Measurements from ENCODE around the gene STING1.
"Not testable (repeated sequence)": the region's sequence is repeated elsewhere in the genome, so short reads cannot be mapped to it uniquely, and the experiment has no call there.

STING1 gene

DNA sequence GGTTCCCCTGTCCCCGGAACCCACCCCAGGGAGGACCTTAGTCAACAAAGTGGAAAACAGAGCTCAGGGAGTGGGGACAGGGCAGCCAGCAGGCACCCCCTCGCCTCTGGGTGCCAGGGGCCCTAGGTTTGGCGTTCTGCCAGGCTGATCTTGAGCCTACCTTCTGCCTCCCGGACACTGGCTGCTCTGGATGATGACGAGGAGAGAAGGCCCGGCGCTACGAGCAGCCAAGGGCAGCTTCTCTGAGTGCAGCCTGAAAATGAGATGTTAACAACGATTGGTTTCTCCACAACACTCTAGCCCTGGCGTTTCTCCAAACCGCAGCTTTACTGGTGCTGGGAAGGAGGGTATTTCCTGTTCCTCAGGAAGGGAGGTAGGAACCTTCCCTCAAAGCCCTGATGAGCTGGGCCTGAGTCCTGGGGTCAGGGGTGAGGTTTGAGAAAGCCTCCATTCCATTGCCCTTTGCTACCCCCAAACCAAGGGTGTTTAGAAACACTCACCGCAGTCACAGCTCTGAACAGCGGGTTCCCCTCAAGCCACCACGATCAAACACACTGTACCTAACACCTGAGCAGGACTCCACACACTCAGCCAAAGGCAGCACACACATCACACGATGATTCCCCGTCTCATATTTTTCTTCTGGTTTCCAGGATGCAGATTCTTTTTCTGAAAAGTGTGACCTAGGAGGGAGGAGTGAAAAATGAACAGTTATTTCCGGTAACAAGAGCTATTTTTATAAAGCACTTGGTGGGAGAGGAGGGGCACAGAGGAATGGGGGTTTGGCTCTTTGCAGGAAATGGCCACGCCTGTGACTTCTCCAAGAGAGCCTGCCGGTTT, at the start of gene STING1:
STING1 (minus strand) TSS at position 709 of the 840 bp plus-strand sequence. CDS start 1,054 bp downstream, outside the sequence.
- DNase-seq (ENCODE audit: low spot score), result peak; percentile 91

DNA sequence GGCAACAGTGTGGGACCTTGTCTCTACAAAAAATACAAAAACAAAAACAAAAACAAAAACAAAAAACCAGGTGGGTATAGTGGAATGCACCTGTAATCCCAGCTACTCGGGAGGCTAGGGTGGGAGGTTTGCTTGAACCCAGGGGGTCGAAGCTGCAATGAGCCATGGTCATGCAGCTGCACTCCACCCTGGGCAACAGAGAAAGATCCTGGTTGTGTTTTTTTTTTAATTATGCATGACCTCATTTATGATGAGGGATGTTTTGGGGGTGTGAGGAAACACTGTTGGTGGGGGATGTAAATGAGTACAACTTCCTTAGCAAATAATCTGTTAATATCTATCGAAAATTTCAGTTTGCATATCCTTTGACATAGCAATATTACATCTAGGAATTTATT, 49.2 kb upstream of the STING1 start:
- DNase-seq (ENCODE audit: low spot score), result no peak

DNA sequence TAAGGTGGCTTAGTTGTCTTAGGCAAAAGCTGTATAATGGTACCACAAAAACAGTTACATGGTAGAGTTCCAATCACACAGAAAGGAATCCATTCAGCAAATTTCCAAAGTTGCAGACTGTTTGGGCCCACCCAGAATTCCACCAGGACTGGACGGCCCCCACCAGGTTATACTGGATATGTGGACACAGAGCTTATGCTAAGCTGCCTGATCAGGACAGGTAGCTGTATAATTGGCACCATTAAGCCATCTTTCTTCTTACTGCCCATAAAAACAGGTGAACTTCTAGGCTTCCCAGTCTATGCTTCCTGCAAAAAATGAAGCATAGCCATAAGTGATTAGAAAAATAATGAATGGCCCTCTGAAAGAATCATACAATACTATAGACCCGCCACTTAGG, 47.5 kb upstream of the STING1 start:
- DNase-seq (ENCODE audit: low spot score), result not testable (repeated sequence)

DNA sequence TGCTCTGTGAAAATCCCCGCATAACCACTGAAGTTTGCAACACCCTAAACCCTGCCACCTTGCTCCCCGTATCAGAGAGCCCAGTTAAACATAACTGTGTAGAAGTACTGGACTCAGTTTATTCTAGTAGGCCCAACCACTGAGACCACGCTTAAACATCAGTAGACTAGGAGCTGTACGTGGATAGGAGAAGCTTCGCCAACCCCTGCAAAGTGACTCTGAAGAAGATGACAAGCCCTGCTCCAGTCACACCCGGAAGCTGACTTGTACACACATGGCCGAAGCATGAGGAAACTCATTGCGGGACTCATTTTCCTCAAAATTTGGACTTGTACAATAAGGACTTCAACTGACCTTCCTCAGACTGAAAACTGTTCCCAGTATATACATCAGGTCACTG, 46.1 kb upstream of the STING1 start:
- not testable (repeated sequence) for DNase-seq (ENCODE audit: low spot score)

DNA sequence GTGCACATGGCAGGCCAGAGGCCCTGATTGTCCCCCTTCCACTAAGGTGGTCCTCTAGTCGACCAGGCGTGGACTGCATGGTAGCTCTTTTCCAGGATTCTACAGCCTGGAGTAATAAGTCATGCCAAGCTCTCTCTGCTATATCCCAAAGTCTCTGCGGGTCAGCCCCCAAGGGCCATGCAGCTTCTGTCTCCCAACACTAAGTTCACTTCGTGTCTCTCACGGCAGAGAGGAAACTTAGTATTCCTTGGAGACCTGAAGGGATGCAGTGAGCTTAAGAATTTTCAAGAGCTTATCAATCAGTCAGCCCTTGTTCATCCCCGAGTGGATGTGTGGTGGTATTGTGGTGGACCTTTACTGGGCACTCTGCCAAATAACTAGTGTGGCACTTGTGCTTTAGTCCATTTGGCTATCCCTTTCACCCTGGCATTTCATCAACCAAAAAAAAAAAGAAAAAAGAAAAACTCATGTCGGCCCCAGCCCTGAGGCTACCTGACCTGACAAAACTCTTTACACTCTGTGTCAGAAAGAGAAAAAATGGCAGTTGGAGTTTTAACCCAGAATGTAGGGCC, 45.4 kb upstream of the STING1 start:
- not testable (repeated sequence) for DNase-seq (ENCODE audit: low spot score)

DNA sequence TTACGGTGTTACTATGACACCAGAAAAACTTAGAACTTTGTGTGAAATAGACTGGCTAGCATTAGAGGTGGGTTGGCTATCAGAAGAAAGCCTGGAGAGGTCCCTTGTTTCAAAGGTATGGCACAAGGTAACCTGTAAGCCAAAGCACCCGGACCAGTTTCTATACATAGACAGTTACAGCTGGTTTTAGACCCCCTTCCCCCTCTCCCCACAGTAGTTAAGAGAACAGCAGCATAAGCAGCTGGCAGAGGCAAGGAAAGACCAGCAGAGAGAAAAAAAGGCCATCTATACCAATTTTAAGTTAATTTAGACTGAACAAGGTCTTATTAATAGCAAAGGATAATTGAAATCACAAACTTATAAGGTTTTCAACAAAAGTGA, 44.5 kb upstream of the STING1 start:
- not testable (repeated sequence) for DNase-seq (ENCODE audit: low spot score)

DNA sequence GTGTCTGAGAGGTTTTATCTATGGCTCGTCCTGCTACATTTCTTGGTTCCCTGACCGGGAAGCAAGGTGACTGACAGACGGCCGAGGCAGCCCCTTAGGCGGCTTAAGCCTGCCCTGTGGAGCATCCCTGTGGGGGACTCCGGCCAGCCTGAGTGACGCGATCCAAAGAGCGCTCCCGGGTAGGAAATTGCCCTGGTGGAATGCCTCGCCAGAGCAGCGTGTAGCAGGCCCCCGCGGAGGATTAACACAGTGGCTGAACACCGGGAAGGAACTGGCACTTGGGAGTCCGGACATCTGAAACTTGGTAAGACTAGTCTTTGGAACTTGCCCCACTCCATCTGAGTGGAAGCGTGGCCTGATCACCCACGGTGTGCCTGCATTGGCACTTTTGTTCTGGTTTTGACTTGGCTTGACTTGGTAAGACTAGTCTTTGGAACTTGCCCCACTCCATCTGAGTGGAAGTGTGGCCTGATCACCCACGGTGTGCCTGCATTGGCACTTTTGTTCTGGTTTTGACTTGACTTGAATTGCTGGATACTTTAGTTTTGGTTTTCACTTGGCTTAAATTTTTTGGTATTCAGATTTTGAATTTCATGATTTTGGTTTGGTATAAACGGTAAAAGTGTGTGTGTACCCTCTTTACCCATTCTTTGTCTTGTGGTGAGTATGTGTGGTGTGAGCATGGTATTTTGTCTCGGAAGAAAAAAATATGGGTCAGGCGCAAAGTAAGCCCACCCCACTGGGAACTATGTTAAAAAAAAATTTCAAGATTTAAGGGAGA, 43.9 kb upstream of the STING1 start:
- DNase-seq (ENCODE audit: low spot score), result not testable (repeated sequence)

DNA sequence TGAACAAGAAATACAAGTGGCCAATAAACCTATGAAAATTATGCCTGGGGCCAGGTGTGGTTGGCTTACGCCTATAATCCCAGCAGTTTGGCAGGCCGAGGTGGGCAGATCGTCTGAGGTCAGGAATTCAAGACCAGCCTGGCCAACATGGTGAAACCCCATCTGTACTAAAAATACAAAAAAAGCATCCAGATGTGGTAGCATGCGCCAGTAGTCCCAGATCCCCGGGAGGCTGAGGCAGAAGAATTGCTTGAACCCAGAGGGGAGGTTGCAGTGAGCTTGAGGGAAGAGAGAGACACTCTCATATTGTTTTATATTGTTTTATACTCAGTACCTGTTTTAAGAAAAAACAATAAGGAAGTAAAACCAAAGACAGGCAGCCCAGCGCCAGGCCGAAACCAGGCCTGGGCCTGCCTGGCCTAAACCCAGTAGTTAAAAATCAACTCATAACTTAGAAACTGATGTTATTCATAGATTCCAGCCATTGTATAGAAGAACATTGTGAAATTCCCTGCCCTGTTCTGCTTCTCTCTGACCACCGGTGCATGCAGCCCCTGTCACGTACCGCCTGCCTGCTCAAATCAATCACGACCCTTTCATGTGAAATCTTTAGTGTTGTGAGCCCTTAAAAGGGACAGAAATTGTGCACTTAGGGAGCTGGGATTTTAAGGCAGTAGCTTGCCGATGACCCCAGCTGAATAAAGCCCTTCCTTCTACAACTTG, 43.2 kb upstream of the STING1 start:
- DNase-seq (ENCODE audit: low spot score), result not testable (repeated sequence)

DNA sequence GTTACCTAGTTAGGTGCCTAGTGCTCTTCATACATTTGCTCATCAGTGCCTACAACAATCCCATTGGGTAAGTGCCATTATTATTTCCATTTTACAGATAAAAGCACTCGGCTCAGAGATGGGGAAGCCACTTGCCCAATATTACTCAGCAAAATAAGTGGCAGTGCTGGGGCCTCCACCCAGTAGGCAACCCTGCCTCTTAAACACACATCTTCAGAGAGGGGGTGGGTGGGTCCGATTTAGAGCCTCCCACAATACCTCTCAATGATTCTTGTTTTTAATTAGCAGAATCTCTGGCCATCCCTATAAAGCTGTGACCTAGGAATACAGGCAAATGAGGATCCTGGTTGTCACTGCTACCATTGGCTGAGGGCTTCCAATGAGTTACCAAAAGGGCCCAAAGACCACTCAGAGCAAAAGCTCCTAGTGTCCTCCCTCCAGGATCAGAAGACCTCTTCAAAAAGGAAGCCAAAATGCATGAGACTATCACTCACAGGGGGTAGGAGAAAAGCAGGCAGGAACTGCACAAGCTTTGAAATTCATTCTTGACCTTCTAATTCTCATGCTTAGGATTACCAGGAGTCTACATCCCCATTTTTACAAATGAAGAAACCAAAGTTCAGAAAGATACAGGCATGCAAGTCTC, 42.5 kb upstream of the STING1 start:
- no peak for DNase-seq (ENCODE audit: low spot score)

DNA sequence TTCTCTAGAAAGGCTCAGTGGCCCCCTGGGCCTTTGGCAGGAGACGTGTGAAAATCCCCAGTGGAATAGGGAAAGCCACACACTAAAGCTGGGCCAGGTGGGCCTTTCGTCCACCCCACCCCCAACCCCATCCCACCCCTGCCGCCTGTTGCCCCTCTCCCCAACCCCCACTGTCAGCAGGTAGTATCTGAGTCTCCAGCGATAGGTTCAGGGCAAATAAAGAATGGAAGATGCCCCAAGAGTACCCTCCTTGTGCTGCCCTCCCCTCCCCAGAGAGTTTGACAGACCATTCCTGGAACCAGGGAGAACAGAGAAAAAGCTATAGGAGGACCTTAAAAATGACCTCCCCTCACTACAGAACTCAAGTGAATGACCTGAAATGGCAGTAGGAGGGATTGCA, 41.9 kb upstream of the STING1 start:
- no peak for DNase-seq (ENCODE audit: low spot score)

DNA sequence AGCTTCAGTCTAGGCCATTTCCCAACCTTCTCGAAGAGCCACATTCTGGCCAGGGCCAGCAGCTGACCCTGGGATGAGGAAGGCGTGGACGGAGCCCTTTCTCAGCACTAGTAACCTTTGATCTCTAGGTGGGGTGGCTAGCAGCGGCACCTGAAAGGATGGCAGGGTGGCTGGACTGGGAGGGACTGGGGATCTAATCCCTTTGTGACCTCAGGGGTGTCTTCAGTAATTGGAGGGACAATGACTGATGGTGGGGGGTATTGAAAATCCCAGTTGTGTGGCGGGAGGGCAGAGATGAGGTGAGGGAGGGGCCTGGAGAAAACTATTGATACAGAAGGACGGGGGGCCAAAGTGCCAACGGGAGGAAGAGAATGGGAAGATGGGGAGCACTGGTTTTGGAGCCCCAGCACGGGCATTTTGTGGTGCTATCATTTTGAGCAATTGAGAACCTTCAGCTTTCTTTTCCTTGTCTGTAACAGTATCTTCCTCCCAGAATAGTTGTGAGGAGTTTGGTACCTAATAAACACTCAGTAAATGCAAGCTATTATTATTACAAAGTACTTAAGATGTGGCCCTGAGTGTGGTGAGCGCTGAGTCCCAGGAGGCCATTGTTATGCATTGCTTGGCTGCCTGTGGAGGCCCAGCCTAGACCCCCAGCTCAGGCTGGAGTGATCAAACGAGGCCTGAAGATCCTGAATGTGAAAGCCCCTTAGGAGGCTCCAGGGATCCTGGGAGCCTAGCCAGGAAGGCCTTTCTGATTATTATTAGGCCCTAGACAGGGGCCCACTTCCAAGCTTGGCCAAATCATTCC, 41.3 kb upstream of the STING1 start:
- no peak for DNase-seq (ENCODE audit: low spot score)

DNA sequence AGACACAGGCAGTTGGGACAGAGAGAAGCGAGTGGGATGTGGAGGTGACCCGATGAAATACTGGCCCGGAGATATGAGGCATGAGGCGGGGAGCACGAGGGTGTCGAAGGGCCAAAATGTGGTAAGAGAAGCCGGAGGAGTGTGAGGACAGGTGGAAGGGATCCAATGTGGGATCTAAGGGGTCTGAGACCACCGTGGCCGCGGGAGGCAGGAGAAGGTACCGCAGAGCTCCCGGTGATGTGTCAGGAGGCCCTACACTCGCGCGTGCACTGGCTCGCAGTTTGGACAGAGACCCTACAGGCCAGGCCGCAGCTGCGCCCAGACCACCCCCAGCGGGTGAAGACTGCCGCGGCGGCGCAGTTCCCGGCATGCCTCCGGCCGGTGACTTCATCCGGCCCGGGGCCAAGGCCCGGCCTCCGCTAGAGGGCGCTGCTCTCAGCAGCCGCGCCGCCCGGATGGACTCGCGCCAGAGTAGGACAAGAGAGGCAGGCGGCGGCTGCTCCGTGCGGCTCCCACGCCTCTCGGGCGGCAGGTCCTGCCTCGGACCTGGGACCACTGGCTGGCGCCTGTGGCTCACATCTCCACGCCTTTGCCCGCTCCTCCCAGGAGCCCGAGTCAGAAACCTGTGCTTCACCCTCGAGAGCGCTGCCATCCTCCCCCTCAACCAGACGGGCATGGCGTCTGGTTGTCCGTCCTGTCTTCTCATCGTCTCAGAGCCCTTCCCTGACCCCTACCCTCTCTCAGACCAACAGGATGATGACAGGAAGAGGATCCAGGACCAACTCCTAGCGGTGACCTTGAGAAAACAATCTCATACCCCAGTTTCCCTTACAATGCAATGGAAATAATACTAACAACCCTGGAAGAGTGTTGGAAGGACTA, 35.4 kb upstream of the STING1 start:
- DNase-seq (ENCODE audit: low spot score), result peak; percentile 83

DNA sequence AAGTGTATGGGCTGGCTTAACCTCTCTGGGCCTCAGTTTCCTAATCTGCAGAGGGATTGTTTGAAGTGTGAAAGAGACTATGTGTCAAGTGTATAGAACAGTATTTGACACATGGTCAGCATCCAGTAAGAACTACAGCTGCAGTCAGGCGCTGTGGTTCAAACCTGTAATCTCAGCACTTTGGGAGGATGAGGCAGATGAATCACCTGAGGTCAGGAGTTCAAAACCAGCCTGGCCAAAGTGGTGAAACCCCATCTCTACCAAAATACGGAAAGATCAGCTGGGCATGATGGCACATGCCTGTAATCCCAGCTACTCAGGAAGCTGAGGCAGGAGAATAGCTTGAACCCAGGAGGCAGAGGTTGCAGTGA, 31.9 kb upstream of the STING1 start:
- no peak for DNase-seq (ENCODE audit: low spot score)

DNA sequence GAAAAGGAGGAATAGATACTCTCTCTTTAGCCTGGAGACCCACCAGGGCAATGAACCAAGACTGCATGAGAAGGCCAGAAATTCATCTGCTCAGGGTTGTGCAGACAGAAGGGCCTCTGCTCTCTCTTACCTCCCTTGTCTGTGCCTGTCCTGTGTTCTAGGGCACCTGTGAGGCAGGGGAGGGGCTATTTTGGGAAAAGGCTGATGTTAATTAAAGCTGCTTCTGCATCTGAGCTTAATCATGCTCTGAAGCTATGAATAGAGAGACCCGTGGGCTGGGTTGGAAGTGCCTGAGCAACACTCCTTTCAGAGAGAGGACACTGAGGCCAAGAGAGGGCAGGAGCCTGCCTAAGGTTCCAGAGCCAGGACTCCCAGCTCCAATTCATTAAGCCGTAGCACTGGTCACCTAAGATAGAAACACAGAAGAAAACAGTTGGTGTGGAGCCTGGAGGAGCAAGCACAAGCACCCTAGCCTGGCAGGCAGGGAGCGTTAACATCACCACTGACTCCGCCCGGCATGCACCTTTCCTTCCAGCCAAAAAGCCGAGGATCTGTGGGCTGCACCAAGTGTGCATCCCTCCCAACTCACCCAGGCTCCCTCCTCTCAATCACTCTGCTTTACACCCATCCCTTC, 31.4 kb upstream of the STING1 start:
- DNase-seq (ENCODE audit: low spot score), result no peak

DNA sequence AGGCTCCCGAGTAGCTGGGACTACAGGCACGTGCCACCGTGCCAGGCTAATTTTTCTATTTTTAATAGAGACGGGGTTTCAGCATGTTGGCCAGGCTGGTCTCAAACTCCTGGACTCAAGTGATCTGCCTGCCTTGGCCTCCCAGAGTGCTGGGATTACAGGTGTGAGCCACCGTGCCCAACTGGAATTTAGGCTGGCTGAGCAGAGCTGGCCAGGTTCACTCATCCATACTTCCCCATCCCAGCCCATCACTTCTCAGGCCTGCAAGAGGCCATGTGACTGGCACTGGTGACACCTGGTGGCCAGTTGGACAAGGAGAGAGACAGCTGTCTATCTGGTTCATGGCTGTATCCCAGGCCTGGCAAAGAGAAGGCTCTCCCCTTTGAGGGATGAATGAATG, 30.9 kb upstream of the STING1 start:
- DNase-seq (ENCODE audit: low spot score), result peak; percentile 91

DNA sequence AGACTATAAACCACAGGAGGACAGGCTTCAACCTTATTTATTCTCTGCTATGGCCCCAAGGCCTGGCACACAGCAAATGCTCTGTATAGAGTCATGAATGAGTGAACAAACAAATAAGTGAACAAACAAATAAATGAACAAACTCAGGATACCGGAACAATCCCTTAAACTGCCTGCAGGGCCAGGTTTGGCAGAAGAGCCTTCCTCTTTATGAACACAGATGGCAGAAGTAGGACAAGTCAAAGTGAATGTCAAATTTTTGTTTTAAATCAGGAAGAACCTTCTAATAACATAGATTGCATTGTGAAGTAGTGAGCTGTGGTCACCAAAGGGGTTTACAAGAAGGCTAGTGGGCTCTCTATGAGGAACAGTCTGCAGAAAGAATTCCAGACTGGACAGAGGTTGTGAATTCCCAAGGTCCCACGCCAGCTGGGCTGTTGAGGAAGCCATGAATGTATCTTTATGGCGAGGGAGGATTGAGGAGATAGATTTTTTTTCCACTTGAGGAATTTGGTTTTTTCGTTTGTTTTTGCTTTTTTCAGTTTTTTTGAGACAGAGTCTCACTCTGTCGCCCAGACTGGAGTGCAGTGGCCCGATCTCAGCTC, 30.3 kb upstream of the STING1 start:
- no peak for DNase-seq (ENCODE audit: low spot score)

DNA sequence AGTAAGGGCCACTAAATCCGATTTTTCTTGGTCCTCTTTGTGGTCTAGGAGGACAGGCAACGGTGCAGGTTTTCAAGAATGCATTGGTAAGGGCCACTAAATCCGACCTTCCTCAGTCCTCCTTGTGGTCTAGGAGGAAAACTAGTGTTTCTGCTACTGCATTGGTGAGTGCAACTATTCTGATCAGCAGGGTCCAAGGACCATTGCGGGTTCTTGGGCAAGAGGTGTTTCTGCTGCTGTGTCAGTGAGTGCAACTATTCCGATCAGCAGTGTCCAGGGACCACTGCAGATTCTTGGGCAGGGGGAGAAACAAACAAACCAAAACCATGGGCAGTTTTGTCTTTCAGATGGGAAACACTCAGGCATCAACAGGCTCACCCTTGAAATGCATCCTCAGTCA, 22.2 kb upstream of the STING1 start:
- DNase-seq (ENCODE audit: low spot score), result not testable (repeated sequence)

DNA sequence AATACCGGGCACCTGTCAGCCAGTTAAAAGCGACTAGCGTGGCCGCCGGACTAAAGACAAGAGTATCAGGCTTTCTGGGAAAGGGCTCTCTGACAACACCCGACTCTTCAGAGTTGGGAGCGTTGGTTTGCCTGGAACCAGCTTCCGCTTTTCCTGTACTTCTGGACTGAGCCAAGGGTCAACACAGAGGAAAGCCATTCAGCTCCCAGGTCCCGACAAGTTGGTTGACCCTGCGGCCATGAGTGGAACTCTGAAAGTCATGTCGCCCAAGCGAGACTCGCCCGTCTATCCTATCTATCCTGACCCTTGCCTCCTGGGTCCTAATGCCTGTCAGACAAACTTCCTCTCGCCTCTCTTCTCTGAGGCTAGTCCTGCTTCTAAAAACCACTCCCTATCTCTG, 21.3 kb upstream of the STING1 start:
- not testable (repeated sequence) for DNase-seq (ENCODE audit: low spot score)

Measured in SW480 (cell line).